Endodermal cell (in vitro differentiated cells): ENCODE results near the gene AVPI1. TPM values are rescaled to one million over a fixed set of nuclear protein-coding genes. Genes with fewer than 3 reads are reported as not detected.
"Not testable (repeated sequence)": the region's sequence is repeated elsewhere in the genome, so short reads cannot be mapped to it uniquely, and the experiment has no call there.

Experiments
- DNase-seq: peaks from one replicate; pipeline ENCODE4 v3.0.0-alpha.2; 2017
- H3K27ac ChIP-seq: 2 replicates; pipeline ENCODE4 v1.5.1; 2013; ENCODE audit warnings: mild to moderate bottlenecking, low read depth, low read length, moderate library complexity
- H3K27me3 ChIP-seq: 2 replicates; pipeline ENCODE4 v1.6.1; 2013; ENCODE audit warnings: mild to moderate bottlenecking, low read length, moderate library complexity; ENCODE audit not compliant: insufficient read depth, control insufficient read depth, poor library complexity, severe bottlenecking
- H3K36me3 ChIP-seq: 2 replicates; pipeline ENCODE4 v1.7.0; 2013; ENCODE audit warnings: mild to moderate bottlenecking, low read length, moderate library complexity; ENCODE audit not compliant: control insufficient read depth, insufficient read depth
- H3K4me1 ChIP-seq: one replicate; pipeline ENCODE4 v1.7.0; 2013; ENCODE audit warnings: low read length; ENCODE audit not compliant: control insufficient read depth, insufficient read depth
- H3K4me3 ChIP-seq: 2 replicates; pipeline ENCODE4 v1.5.1; 2013; ENCODE audit warnings: mild to moderate bottlenecking, low read length, moderate library complexity
- H3K9ac ChIP-seq: 2 replicates; pipeline ENCODE4 v1.6.1; 2013; ENCODE audit warnings: mild to moderate bottlenecking, low read length, moderate library complexity; ENCODE audit not compliant: poor library complexity, severe bottlenecking; ENCODE audit errors: extremely low read depth
- H3K9me3 ChIP-seq: 2 replicates; pipeline ENCODE4 v1.6.1; 2013; ENCODE audit warnings: mild to moderate bottlenecking, low read length, moderate library complexity; ENCODE audit not compliant: control insufficient read depth
- H3K27ac Mint-ChIP-seq: 2 replicates; pipeline ENCODE4 v1.8.0; 2020; ENCODE audit warnings: mixed read lengths
- H3K27me3 Mint-ChIP-seq: 2 replicates; pipeline ENCODE4 v1.8.0; 2021; ENCODE audit warnings: mild to moderate bottlenecking, mixed read lengths; ENCODE audit not compliant: insufficient read depth
- H3K36me3 Mint-ChIP-seq: 2 replicates; pipeline ENCODE4 v1.8.0; 2020; ENCODE audit warnings: low read depth, mixed read lengths
- H3K4me1 Mint-ChIP-seq: 2 replicates; pipeline ENCODE4 v1.8.0; 2020; ENCODE audit warnings: mixed read lengths
- H3K4me3 Mint-ChIP-seq: 2 replicates; pipeline ENCODE4 v1.8.0; 2020; ENCODE audit warnings: mild to moderate bottlenecking, moderate library complexity, mixed read lengths
- H3K9me3 Mint-ChIP-seq: 2 replicates; pipeline ENCODE4 v1.8.0; 2020; ENCODE audit warnings: mild to moderate bottlenecking, mixed read lengths
- WGBS, 2 experiments: methylation state at CpG; one replicate each; pipeline versions ENCODE4 v1.1.5 to v1.1.7; 2013; ENCODE audit warnings: missing lambda C conversion rate in 2 of 2, mixed read lengths in 1 of 2; ENCODE audit not compliant: insufficient coverage in 1 of 2, insufficient read length in 1 of 2; 5-methylcytosine and 5-hydroxymethylcytosine counted together
- total RNA-seq, 2 donors: library from RNA; stranded (reverse); fragmentation: NEBNext Ultra II Directional in 1 of 2; extraction: Animal tissue kit (Norgen Biotek cat#: 25700) in 1 of 2; gene quantifications; 2 replicates in 1 of 2; 3 replicates in 1 of 2; pipeline ENCODE4 v1.2.1, GENCODE V29; 2021
- TF ChIP-seq, protein P1 (sequence below): fragments of 200-600 bp; sonication (generic); conservative IDR thresholded peaks from 2 replicates; pipeline ENCODE4 v1.5.0; 2021; ENCODE audit warnings: antibody characterized with exemption, mild to moderate bottlenecking

The AVPI1 gene
- total RNA-seq, 2 donors from 2014 or later: 3.9 to 4.3 TPM

DNA sequence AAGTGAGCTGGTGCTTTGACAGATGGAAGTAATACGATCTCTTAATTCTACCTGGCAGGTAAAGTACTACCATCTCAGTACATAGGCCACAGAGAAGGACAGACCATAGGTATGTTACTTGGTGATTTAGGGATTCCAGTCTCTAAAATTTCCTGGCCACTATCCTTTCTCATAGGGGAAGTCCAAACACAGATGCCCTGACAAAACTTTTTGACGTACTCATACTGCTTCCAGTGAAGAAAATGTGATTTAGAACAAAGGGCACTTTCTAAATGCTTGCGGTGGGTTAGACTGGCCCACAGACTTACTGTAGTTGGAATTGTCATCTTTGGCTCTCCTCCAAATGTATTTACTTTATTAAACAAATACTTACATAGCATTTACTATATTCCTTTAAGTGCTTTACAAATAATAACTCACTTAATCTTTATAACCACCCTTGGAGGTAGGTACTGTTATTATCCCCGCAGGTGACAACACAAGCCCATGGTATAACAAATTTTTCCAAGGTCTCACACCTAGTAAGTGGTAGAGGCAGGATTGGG lies 43.5 kb downstream of the AVPI1 start:
- Mint-ChIP-seq H3K4me3 (no peak overlapping the region), H3K27me3 (no peaks in the 10 kb centered on the region), H3K36me3 (peaks cover 32% of the 10 kb centered on the region), H3K9me3 (no peaks in the 10 kb centered on the region), H3K27ac (no peak overlapping the region), H3K4me1 (peaks cover 12% of the 10 kb centered on the region)
- Histone ChIP-seq H3K9ac (no peak overlapping the region), H3K27me3 (no peaks in the 10 kb centered on the region), H3K4me3 (no peak overlapping the region), H3K4me1 (no peaks in the 10 kb centered on the region), H3K27ac (no peak overlapping the region), H3K9me3 (no peaks in the 10 kb centered on the region), H3K36me3 (peaks cover 29% of the 10 kb centered on the region)
- TF ChIP-seq, protein P1, sequence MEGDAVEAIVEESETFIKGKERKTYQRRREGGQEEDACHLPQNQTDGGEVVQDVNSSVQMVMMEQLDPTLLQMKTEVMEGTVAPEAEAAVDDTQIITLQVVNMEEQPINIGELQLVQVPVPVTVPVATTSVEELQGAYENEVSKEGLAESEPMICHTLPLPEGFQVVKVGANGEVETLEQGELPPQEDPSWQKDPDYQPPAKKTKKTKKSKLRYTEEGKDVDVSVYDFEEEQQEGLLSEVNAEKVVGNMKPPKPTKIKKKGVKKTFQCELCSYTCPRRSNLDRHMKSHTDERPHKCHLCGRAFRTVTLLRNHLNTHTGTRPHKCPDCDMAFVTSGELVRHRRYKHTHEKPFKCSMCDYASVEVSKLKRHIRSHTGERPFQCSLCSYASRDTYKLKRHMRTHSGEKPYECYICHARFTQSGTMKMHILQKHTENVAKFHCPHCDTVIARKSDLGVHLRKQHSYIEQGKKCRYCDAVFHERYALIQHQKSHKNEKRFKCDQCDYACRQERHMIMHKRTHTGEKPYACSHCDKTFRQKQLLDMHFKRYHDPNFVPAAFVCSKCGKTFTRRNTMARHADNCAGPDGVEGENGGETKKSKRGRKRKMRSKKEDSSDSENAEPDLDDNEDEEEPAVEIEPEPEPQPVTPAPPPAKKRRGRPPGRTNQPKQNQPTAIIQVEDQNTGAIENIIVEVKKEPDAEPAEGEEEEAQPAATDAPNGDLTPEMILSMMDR: no peak
- DNase-seq: no peak
- WGBS, 2 experiments: 82 to 100% methylated on average over 3 to 4 of the region's 4 CpGs

DNA sequence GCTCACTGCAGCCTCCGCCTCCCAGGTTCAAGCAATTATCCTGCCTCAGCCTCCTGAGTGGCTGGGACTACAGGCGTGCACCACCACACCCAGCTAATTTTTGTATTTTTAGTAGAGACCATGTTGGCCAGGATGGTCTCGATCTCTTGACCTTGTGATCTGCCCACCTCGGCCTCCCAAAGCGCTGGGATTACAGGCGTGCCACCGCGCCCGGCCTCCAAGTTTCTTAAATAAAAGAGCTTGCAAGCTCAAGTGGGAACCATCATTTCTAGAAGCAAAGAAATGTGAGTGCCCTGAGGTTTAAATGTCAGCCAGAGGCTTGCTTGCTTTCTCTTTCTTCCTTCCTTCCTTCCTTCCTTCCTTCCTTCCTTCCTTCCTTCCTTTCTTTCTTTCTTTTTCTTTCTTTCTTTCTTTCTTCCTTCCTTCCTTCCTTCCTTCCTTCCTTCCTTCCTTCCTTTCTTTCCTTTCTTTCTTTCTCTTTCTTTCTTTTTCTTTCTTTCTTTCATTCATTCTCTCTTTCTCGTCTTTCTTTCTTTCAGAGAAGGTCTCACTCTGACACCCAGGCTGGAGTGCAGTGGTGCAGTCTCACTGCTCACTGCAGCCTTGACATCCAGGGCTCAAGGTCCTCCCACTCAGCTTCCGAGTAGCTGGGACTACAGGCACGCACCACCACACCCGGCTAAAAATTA lies 44.4 kb downstream of the AVPI1 start:
- peak overlapping the region; percentile 97 for H3K4me3 ChIP-seq
- H3K4me1 ChIP-seq, H3K9me3 Mint-ChIP-seq, H3K27ac ChIP-seq, H3K9ac ChIP-seq, H3K27me3 Mint-ChIP-seq, H3K9me3 ChIP-seq, H3K4me1 Mint-ChIP-seq, H3K27me3 ChIP-seq, H3K27ac Mint-ChIP-seq, DNase-seq: not testable (repeated sequence)
- peaks cover 28% of the 10 kb centered on the region for H3K36me3 ChIP-seq
- 87 to 92% methylated on average over 10 to 13 of the region's 13 CpGs for WGBS, 2 experiments
- Mint-ChIP-seq H3K4me3 (peak overlapping the region; percentile 88), H3K36me3 (peaks cover 32% of the 10 kb centered on the region)

DNA sequence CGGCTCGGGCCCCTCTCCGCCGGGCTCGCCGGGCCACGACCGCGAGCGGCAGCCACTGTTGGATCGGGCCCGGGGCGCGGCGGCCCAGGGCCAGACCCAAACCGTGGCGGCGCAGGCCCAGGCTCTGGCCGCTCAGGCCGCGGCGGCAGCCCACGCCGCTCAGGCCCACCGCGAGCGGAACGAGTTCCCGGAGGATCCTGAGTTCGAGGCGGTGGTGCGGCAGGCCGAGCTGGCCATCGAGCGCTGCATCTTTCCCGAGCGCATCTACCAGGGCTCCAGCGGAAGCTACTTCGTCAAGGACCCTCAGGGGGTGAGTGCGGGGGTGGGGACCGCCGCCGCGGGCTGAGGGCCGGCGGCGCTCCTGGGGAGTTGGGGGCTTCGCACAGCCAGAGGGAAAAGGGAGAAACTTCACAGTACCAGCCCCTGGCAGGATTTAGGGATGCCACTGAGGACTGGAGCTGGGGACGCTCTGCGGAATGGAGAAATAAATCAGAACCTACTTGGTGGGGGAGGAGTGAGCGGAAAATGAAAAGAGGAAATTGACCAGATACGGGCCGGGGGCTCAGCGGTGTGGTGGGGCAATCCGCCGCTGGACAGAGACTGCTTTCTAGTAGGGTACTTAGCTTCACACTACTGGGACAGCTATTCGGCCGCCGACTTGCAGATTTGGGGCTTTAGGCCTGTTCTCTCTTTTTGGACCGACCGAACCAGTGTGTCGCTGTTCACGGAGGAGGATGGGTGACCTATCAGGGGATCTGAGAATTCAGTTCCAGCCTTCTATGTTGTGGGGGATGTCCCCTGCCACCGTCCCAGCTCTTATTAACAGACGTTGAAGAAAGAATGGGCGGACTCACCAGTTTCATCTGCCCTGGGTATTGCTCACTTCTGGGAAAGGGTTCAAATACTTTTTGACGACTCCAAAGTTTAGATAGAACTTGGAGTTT lies 45.9 kb downstream of the AVPI1 start:
- TF ChIP-seq, protein P1: no peak
- peaks cover 23% of the 10 kb centered on the region for H3K36me3 ChIP-seq
- H3K9me3 ChIP-seq: no peaks in the 10 kb centered on the region
- no peaks in the 10 kb centered on the region for H3K4me1 ChIP-seq
- Mint-ChIP-seq H3K9me3 (no peaks in the 10 kb centered on the region), H3K36me3 (peaks cover 29% of the 10 kb centered on the region), H3K4me3 (peak overlapping the region; percentile 88), H3K27ac (peak overlapping the region; percentile 91), H3K4me1 (peaks cover 10% of the 10 kb centered on the region), H3K27me3 (no peaks in the 10 kb centered on the region)
- DNase-seq: peak; percentile 83
- 1 to 2% methylated on average over 25 to 67 of the region's 67 CpGs for WGBS, 2 experiments
- no peaks in the 10 kb centered on the region for H3K27me3 ChIP-seq
- H3K4me3 ChIP-seq: peak overlapping the region; percentile 97
- H3K27ac ChIP-seq: peak overlapping the region; percentile 38
- peak overlapping the region; percentile 69 for H3K9ac ChIP-seq
